Measurements from ENCODE around the gene ACVRL1.
"Not testable (repeated sequence)": the region's sequence is repeated elsewhere in the genome, so short reads cannot be mapped to it uniquely, and the experiment has no call there.

The ACVRL1 gene

DNA sequence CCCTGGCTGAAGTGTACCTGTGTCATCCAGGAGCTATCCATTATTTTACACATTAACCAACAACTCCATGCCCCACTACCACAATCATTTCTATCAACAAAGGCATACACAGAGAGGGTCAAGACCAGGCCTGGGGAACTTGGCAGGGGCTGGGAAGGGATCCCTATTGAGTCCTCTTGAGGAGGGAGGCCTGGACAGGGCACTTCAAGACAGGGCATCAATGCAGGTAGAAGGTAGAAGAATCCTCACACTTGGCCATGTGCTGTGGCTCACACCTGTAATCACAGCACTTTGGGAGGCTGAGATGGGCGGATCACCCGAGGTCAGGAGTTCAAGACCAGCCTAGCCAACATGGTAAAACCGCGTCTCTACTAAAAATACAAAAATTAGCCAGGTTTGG lies 32.8 kb upstream of the ACVRL1 start:
- DNase-seq (ENCODE audit: low spot score) = no peak

DNA sequence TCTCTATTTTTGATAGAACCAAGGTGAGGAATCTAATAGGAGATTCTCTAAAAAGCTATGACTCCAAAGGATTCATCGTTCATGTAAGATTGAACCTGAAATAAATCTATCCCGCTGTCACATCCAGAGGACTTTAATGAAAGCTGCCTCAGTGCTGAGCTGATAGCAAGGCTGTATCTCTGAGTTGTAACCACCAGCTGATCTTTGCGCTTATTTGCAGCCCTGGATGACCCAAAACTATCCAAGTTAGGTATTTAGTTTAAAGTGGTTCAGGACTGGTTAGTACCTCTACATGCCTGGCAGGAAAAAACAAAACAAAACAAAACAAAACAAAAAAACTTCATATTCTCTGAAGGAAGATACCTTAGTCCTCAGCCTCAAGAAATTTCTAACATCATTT lies 28.2 kb upstream of the ACVRL1 start:
- no peak for DNase-seq (ENCODE audit: low spot score)

DNA sequence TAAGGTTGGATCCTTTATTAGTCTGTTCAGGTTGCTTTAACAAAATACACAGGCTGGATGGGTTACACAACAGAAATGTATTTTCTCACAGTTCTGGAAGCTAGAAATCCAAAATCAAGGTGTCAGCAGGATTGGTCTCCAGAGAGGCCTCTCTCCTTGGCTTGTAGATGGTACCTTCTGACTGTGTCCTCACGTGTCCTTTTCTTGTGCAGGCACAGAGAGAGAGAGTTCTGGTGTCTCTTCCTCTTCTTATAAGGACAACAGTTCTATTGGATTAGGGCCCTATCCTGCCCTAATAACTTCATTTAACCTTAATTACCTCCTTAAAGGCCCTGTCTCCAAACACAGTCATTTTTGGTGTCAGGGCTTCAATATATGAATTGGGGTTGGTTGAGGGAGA lies 24.0 kb upstream of the ACVRL1 start:
- DNase-seq (ENCODE audit: low spot score) = no peak

DNA sequence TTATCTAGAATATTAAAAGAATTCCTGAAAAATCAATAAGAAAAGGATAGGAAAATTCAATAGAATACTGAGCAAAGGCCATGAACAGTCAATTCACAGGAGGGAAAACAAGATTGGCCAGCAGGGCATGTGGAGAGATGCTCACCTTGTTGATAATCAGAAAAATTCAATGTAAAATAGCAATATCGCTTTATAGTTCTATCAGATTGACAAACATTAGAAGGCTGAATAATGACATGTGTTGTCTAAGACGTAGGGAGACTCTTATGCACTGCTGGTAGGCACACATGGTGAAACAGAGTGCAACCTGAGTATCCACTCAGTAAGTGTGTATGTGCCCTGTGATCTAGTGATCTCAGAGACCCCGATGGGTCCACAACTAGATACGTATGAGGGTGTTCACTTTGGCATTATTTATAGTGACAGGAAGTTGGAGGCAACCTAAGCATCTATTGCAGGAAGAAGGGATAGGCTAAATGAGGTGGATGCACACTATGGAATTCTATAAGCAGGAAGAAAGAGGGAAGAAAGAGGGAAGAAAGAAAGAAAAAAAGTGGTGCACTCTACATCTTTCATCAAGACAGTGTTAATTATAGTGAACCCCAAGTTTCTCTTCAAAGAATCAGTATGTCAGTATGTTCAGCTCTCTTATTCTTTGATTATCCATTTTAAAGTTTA lies 23.2 kb upstream of the ACVRL1 start:
- no peak for DNase-seq (ENCODE audit: low spot score)

DNA sequence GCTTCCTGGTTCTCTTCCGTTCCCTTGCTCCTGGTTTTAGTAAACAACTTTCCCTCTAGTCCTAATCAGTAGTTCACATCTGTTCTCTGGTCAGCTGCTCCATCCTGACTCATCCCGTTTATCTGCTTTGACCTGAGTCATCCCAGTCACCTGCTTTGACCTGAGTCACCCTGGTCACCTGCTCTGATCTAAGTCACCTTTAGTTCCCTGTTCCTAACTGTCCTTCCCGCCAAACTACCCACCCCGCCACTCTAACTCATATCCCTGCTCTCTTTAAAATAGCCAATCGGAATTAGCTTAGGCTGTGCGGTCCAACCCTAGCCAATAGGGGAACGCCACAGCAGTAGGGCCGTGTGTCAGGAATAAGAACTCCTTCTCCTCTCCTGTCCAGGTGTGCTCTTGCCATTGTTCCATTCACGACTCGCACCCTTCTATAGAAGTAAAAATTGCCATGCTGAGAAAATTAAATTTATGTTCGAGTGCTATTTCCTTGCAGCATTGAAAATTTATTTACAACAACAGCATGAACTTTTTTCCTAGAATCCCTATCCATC lies 22.6 kb upstream of the ACVRL1 start:
- no peak for DNase-seq (ENCODE audit: low spot score)

GRCh38 chr12:51885294-51886020 lies 21.8 kb upstream of the ACVRL1 start:
- not testable (repeated sequence) for DNase-seq (ENCODE audit: low spot score)

GRCh38 chr12:51886021-51886710 lies 21.1 kb upstream of the ACVRL1 start:
- DNase-seq (ENCODE audit: low spot score) = peak; percentile 45

GRCh38 chr12:51887476-51888315 lies 19.6 kb upstream of the ACVRL1 start, which contains the start of gene ANKRD33:
Gene ANKRD33 (plus strand): TSS chr12:51888103. CDS start chr12:51888187, 84 bp downstream.
- DNase-seq (ENCODE audit: low spot score) = no peak

DNA sequence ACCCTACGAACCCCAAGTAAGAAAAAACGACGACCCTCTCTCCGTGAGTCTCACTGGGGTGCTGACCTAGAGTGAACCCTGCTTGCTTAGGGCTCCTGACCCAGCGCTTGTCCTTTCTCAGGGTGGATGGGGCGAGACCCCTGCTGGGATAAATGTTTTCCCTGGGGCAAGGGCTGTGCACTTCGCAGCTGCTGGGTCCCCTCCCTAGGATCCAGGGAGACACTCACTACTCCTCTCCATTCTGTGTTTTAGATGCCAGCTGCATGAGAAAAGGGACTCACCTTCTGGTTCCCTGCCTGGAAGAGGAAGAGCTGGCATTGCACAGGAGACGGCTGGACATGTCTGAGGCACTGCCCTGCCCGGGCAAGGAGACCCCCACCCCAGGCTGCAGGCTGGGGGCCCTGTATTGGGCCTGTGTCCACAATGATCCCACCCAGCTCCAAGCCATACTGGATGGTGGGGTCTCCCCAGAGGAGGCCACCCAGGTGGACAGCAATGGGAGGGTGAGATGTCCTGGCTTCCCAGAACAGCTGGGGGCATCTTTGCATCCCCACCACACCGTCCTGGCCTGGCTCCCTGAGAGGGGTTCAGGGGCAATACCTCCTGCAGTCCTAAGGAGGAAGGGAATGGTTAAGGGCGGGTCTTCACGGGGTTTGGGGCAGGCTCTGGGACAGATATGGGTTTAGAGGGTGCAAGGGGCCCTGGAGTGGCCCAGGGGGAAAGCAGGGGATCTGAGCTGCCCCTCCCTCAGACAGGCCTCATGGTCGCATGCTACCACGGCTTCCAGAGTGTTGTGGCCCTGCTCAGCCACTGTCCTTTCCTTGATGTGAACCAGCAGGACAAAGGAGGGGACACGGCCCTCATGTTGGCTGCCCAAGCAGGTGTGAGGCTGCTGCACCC lies 18.7 kb upstream of the ACVRL1 start:
- DNase-seq (ENCODE audit: low spot score) = no peak

GRCh38 chr12:51889216-51890132 lies 17.8 kb upstream of the ACVRL1 start:
- no peak for DNase-seq (ENCODE audit: low spot score)

GRCh38 chr12:51890133-51890464 lies 17.2 kb upstream of the ACVRL1 start:
- DNase-seq (ENCODE audit: low spot score) = no peak

DNA sequence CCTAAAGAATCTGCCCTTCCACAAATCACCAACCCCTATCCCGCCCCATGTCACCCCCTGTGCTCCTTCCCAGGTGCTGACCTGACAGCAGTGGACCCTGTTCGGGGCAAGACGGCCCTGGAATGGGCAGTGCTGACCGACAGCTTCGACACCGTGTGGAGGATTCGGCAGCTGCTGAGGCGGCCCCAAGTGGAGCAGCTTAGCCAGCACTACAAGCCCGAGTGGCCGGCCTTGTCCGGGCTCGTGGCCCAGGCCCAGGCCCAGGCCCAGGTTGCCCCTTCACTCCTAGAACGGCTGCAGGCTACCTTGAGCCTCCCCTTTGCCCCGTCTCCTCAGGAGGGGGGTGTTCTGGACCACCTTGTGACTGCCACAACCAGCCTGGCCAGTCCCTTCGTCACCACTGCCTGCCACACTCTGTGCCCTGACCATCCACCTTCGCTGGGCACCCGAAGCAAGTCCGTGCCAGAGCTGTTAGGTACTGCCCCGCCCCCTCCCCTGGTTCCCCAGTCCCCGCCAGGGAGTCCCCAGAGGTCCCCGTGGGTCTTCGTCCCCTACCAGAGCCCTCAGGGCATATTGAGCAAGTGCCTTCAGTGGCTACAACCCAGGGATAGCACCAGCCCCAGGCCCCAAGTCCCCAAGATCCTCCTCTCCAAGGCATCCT lies 16.7 kb upstream of the ACVRL1 start:
- no peak for DNase-seq (ENCODE audit: low spot score)

DNA sequence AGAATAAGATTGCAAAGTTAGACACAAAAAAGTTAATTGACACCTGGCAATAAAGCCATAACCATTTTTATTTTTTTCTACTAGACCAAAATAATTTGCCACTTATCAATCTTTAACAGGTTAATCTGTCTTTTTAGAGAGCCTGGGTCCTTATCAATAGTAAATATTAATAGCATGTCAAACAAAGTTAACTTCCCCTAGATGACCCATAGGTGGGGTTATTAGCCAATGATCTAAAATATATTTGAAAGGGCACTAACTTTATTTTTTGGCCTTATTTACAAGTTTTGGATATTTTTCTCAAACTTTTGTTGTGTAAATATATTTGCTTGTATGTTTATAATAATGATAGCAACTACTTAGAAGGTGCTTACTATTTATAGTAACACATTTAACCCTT lies 15.5 kb upstream of the ACVRL1 start:
- no peak for DNase-seq (ENCODE audit: low spot score)

GRCh38 chr12:51893786-51894185 lies 13.5 kb upstream of the ACVRL1 start:
- DNase-seq (ENCODE audit: low spot score) = no peak

DNA sequence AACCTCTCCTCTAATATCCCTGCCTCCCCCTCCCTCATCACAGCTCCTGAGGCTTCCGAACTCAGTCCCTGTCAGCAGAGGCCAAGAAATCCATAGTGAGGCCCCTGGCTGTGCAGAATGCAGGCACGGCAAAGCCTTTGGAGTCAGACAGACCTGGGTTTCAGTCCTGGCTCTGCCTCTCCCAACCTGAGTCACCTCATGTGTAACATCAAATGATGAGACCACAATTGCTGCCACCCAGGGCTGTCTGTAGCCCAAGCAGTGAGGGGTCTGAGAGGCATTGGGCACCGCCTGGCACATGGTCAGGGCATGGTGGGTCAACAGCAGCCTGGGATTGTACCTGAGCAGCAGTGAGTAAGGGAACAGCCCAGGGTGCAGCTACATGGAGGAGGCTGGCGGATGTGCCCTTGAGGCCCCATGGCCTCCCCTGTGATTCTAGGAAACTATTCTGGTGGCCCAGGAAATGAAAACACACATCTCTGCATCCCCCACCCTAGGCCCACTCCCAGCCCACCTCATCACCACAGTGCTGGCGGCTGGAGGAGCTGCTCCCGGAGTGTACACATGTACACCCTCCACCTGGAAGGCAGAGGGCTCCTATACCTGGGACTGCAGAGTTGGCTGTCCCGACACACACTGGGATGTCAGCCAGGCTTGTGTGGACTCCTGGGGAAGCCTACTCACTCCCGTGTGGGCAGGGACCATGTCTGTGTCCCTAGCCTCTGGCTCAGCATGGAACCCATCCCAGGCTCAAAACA lies 11.7 kb upstream of the ACVRL1 start:
- no peak for DNase-seq (ENCODE audit: low spot score)

- no peak for DNase-seq (ENCODE audit: low spot score)
These were observed 11.1 kb upstream of the ACVRL1 start for GRCh38 chr12:51896236-51896635.

DNA sequence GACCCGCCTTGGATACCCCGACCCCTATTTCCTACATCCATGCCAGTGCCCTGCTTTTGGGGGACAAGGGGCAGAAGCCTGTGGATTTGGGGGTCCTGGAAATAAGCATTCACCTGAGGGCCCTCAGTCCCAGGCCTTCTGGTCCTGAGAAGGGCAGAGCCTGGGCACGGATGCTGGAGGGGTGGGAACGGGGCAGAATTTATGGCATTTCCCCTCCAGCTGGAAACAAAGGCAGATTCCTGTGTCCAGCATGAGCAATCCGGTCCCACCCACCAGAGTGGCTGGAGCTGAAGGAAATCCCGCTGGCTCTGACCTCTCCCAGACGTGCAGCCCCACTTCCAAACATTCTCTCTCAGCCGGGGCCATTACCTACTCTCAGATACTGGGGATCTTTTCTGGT lies 10.1 kb upstream of the ACVRL1 start:
- DNase-seq (ENCODE audit: low spot score) = no peak

GRCh38 chr12:51898506-51898905 lies 8.8 kb upstream of the ACVRL1 start:
- DNase-seq (ENCODE audit: low spot score) = no peak

DNA sequence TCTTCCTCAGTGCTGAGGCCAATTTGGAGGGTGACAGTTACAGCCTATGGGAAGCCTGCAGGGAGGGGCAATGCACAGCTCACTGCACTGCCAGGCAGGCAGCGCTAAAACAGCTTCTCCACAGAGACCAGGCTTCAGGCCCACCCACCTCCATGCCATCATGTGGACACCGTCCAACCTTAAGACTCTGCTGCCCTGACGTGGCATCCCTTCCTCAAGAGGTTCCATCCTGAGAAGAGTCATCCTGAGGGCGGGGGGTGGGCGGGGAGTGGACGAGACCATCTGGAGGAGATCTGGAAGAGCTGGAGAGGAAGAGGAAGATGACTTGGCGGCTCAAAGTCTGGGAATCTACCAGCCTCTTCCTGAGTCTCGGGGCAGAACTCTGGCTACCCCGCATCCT lies 8.4 kb upstream of the ACVRL1 start:
- no peak for DNase-seq (ENCODE audit: low spot score)

All from putamen (tissue), 1 donor.